Measurements from ENCODE around the gene TAS2R38.

- TF ChIP-seq TAF1 (IDR thresholded peaks at IDR 0.05; ENCODE audit: borderline replicate concordance, insufficient read depth, low read length) (no peak), REST (IDR thresholded peaks at IDR 0.05; ENCODE audit: insufficient read depth in 1 of 2, low read depth in 2 of 2, low read length in 2 of 2) (no peak), POLR2AphosphoS5 (IDR thresholded peaks at IDR 0.05; ENCODE audit: low read depth, low read length) (no peak), FOXP2 (optimal IDR thresholded peaks at IDR 0.05; ENCODE audit: borderline replicate concordance, extremely low read depth, extremely low read length, insufficient read depth) (no peak), SIN3A (IDR thresholded peaks at IDR 0.05; ENCODE audit: borderline replicate concordance, insufficient read depth, low read length) (no peak)
Observed at GRCh38 chr7:142001163-142001874, 27.7 kb upstream of the TAS2R38 start.

Data from PFSK-1 (cell line).